ENCODE results near the gene METTL15. TPM values are rescaled to one million over a fixed set of nuclear protein-coding genes. Genes with fewer than 3 reads are reported as not detected.

Gene METTL15
- total RNA-seq, 2 experiments from 2014 or later: 18.9 to 19.7 TPM

- ChIA-PET POLR2A (interaction anchor here (0.6 to 5.8 kb wide), 5 partner anchors 10 to 55 kb away, joined by 3 to 38 read pairs (median 4); no protein-coding TSS in a partner anchor), CTCF (ENCODE audit: unreplicated experiment) (no interaction called here)
- Histone ChIP-seq H3K9me3 (ENCODE audit: low read length) (no peaks in the 10 kb centered on the region), H4K20me1 (ENCODE audit: insufficient read depth, low read length) (peaks cover 24% of the 10 kb centered on the region), H3K4me1 (ENCODE audit: insufficient read depth, low read length, poor library complexity, severe bottlenecking) (peaks cover 40% of the 10 kb centered on the region), H2AFZ (ENCODE audit: low read length) (peak overlapping the region; percentile 75; the same call in 1 of the 2 replicates), H3K79me2 (ENCODE audit: insufficient read depth, low read depth, low read length) (peaks cover 80% of the 10 kb centered on the region), H3K4me3 (ENCODE audit: low read depth, low read length, poor library complexity, severe bottlenecking) (peak overlapping the region; percentile 93), H3K4me2 (ENCODE audit: low read length) (peak overlapping the region; percentile 72), H3K9me2 (ENCODE audit: insufficient read depth, low read length) (no peaks in the 10 kb centered on the region), H3K36me3 (ENCODE audit: insufficient read depth, low read length) (peaks cover 6% of the 10 kb centered on the region; the same call in 1 of the 2 replicates), H3K27ac (ENCODE audit: low read depth, low read length, poor library complexity, severe bottlenecking) (peak overlapping the region; percentile 81)
- TF ChIP-seq CTCF (conservative IDR thresholded peaks at IDR 0.05; ENCODE audit: low read length) (no peak), EZH2phosphoT487 (IDR thresholded peaks at IDR 0.05; ENCODE audit: borderline replicate concordance, low read depth, low read length) (no peak)
- intact Hi-C loops (cut with micrococcal nuclease; ENCODE audit: unreplicated experiment): loop anchor here (2.0 to 5.0 kb wide), 2 partner anchors 602 to 1197 kb away; partner anchors contain the start of gene LIN7C
- BruUV-seq (replicated peaks): no TSS peak
- no peak for DNase-seq (ENCODE audit: low spot score)
Measured at GRCh38 chr11:28108958-28109357, 770 bp downstream of the METTL15 start.

DNA sequence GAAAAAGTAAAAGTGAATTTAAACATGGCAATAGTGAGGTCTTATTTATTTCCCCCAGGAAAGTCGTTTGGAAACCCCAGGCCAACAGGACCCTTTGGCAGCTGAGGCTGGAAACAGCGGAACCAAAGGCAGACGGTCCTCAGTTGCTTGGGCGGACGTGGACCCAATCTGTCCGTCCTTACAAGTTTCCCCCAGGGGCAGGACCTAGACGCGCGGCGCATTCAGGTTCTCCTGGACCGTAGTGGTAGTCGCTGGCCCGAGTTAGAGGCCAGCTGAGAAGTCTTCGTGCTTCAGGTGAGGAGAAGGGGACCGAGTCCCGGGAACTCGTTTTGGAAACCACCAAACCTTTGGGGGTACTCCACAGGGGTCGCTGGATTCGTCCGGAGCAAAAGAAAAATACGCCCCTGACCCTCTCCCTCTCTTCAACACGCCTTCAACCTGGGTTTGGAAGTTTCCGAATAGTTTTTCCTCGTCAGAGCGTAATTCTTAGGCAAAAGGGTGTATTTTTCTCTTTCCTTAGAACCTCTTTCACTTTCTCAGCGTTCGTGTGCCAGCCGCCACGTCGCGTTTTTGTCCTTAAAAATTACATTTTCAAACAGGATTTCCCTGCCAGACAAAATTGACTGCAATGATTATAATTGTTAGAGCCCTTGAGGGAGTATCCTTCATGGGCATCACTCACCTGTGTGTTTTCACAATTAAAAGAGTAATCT lies 2.1 kb downstream of the METTL15 start:
- TSS peak; percentile 53 for BruUV-seq (replicated peaks)

More for the DNA sequence above, 2.1 kb downstream of the METTL15 start:
- Histone ChIP-seq H3K9me2 (ENCODE audit: insufficient read depth, low read length) (no peaks in the 10 kb centered on the region), H3K79me2 (ENCODE audit: insufficient read depth, low read depth, low read length) (peaks cover 67% of the 10 kb centered on the region), H3K9me3 (ENCODE audit: low read length) (no peaks in the 10 kb centered on the region), H3K4me1 (ENCODE audit: insufficient read depth, low read length, poor library complexity, severe bottlenecking) (peaks cover 27% of the 10 kb centered on the region), H3K4me2 (ENCODE audit: low read length) (peak overlapping the region; percentile 72), H3K27ac (ENCODE audit: low read depth, low read length, poor library complexity, severe bottlenecking) (peak overlapping the region; percentile 81), H2AFZ (ENCODE audit: low read length) (peak overlapping the region; percentile 75), H3K4me3 (ENCODE audit: low read depth, low read length, poor library complexity, severe bottlenecking) (peak overlapping the region; percentile 93), H3K36me3 (ENCODE audit: insufficient read depth, low read length) (peaks cover 19% of the 10 kb centered on the region), H4K20me1 (ENCODE audit: insufficient read depth, low read length) (peaks cover 16% of the 10 kb centered on the region)
- ChIA-PET POLR2A (interaction anchor here (1.0 to 5.8 kb wide), 4 partner anchors 9 to 57 kb away, joined by 3 to 38 read pairs (median 4); no protein-coding TSS in a partner anchor), CTCF (ENCODE audit: unreplicated experiment) (no interaction called here)
- TF ChIP-seq EZH2phosphoT487 (IDR thresholded peaks at IDR 0.05; ENCODE audit: borderline replicate concordance, low read depth, low read length) (no peak), CTCF (conservative IDR thresholded peaks at IDR 0.05; ENCODE audit: low read length) (no peak)
- DNase-seq (ENCODE audit: low spot score): peak; percentile 74
- intact Hi-C loops (cut with micrococcal nuclease; ENCODE audit: unreplicated experiment): no loop called here
